OCI-LY3 (cell line): ENCODE results near the gene KLF3.

Experiments
- H2AFZ ChIP-seq: fragments of 200-600, 300-600 bp; shearing (Covaris generic); 2 replicates; pipeline ENCODE4 v1.6.0; 2014; ENCODE audit warnings: antibody characterized with exemption, low read depth, low read length
- H3K27ac ChIP-seq: fragments of 200-600, 300-600 bp; sonication (generic); 2 replicates; pipeline ENCODE4 v1.5.1; 2014; ENCODE audit warnings: mild to moderate bottlenecking, low read length, moderate library complexity, mixed read lengths
- H3K27me3 ChIP-seq: fragments of 200-600, 300-600 bp; sonication (generic); 2 replicates; pipeline ENCODE4 v1.6.1; 2014; ENCODE audit warnings: low read depth, low read length, mixed read lengths
- H3K36me3 ChIP-seq: fragments of 200-600, 300-600 bp; sonication (generic); replicated peaks from 2 replicates; pipeline ENCODE3; 2014; ENCODE audit warnings: low read depth, low read length, mixed read lengths
- H3K4me1 ChIP-seq: fragments of 300-600, 200-600 bp; sonication (generic); 2 replicates; pipeline ENCODE4 v1.6.1; 2014; ENCODE audit warnings: low read length, mixed read lengths
- H3K4me2 ChIP-seq: fragments of 200-600, 300-600 bp; sonication (generic); 2 replicates; pipeline ENCODE4 v1.6.1; 2014; ENCODE audit warnings: low read length, mixed read lengths
- H3K4me3 ChIP-seq: fragments of 300-600, 200-600 bp; sonication (generic); 2 replicates; pipeline ENCODE4 v1.5.1; 2014; ENCODE audit warnings: antibody characterized with exemption, mild to moderate bottlenecking, low read length, moderate library complexity
- H3K79me2 ChIP-seq: fragments of 300-600, 200-600 bp; shearing (Covaris generic); 2 replicates; pipeline ENCODE4 v1.6.1; 2014; ENCODE audit warnings: mild to moderate bottlenecking, low read length, mixed read lengths
- H3K9ac ChIP-seq: fragments of 300-600, 200-600 bp; shearing (Covaris generic); 2 replicates; pipeline ENCODE4 v1.6.0; 2014; ENCODE audit warnings: mild to moderate bottlenecking, low read length, moderate library complexity
- H3K9me3 ChIP-seq: fragments of 200-600, 300-600 bp; shearing (Covaris generic); 2 replicates; pipeline ENCODE4 v1.6.1; 2014; ENCODE audit warnings: low read length, mixed read lengths; ENCODE audit not compliant: insufficient read depth
- H4K20me1 ChIP-seq: fragments of 200-600, 300-600 bp; sonication (generic); 2 replicates; pipeline ENCODE4 v1.6.1; 2016; ENCODE audit warnings: low read length, mixed read lengths; ENCODE audit not compliant: insufficient read depth
- EZH2phosphoT487 ChIP-seq: fragments of 200-600 bp; shearing (Covaris generic); IDR thresholded peaks from 2 replicates; pipeline ENCODE4 v1.6.1; 2018; ENCODE audit warnings: antibody characterized with exemption, mixed run types, low read depth
- TF ChIP-seq, protein P1 (sequence below): fragments of 200-600, 300-600 bp; sonication (generic); IDR thresholded peaks from 2 replicates; pipeline ENCODE4 v1.5.1; 2014; ENCODE audit warnings: antibody characterized with exemption, low read length, low read depth

KLF3 gene

DNA sequence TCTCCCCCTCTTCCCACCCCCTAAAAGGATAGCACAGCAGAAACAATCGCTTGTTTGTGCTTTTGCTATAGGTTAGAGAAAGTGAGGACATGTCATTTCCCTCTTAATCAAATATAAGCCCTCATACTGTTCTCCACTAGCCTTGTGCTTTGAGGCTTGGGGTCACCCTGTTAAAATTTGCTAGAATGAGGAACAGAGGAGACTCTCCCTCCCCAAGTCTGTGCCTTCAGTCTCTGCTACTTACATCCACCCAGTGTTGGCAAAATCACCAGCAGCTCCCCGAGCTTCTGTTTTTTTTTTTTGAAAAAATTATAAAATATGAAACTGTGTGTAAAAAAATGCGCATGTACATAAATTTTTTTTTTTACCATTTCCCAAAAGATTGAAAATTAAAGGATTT is 19.3 kb downstream of the KLF3 start:
- Histone ChIP-seq H3K9ac (no peak overlapping the region), H3K27ac (no peak overlapping the region), H3K4me3 (no peak overlapping the region), H3K36me3 (no peaks in the 10 kb centered on the region), H4K20me1 (no peaks in the 10 kb centered on the region), H2AFZ (no peak overlapping the region), H3K9me3 (no peaks in the 10 kb centered on the region), H3K79me2 (no peaks in the 10 kb centered on the region), H3K4me1 (no peaks in the 10 kb centered on the region), H3K4me2 (no peak overlapping the region), H3K27me3 (peaks cover 24% of the 10 kb centered on the region)
- no peak for TF ChIP-seq EZH2phosphoT487
- TF ChIP-seq, protein P1, sequence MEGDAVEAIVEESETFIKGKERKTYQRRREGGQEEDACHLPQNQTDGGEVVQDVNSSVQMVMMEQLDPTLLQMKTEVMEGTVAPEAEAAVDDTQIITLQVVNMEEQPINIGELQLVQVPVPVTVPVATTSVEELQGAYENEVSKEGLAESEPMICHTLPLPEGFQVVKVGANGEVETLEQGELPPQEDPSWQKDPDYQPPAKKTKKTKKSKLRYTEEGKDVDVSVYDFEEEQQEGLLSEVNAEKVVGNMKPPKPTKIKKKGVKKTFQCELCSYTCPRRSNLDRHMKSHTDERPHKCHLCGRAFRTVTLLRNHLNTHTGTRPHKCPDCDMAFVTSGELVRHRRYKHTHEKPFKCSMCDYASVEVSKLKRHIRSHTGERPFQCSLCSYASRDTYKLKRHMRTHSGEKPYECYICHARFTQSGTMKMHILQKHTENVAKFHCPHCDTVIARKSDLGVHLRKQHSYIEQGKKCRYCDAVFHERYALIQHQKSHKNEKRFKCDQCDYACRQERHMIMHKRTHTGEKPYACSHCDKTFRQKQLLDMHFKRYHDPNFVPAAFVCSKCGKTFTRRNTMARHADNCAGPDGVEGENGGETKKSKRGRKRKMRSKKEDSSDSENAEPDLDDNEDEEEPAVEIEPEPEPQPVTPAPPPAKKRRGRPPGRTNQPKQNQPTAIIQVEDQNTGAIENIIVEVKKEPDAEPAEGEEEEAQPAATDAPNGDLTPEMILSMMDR: no peak

DNA sequence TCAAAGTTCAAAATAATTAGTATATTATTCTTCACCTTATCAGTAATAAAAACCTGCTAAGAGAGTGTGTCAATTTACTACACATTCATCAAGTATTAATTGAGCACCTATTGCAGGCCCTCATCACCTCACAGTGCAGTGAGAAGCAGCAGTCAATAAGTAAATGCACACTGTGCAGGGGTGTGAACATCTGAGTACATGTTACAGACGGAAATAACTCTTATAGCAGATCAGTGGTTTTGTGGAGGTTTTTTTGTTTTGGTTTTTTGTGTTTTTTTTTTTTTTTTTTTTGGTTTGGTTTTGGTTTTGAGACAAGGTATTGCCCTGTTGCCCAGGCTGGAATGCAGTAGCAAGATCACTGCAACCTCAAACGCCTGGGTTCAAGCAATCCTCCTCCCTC is 20.3 kb downstream of the KLF3 start:
- H3K27ac ChIP-seq: no peak overlapping the region
- no peaks in the 10 kb centered on the region for H4K20me1 ChIP-seq
- H3K4me2 ChIP-seq: no peak overlapping the region
- H3K9me3 ChIP-seq: no peaks in the 10 kb centered on the region
- peaks cover 14% of the 10 kb centered on the region for H3K27me3 ChIP-seq
- TF ChIP-seq EZH2phosphoT487: no peak
- TF ChIP-seq, protein P1: no peak
- no peaks in the 10 kb centered on the region for H3K4me1 ChIP-seq
- no peaks in the 10 kb centered on the region for H3K36me3 ChIP-seq
- H3K79me2 ChIP-seq: no peaks in the 10 kb centered on the region
- no peak overlapping the region for H3K4me3 ChIP-seq
- no peak overlapping the region for H2AFZ ChIP-seq
- no peak overlapping the region for H3K9ac ChIP-seq

DNA sequence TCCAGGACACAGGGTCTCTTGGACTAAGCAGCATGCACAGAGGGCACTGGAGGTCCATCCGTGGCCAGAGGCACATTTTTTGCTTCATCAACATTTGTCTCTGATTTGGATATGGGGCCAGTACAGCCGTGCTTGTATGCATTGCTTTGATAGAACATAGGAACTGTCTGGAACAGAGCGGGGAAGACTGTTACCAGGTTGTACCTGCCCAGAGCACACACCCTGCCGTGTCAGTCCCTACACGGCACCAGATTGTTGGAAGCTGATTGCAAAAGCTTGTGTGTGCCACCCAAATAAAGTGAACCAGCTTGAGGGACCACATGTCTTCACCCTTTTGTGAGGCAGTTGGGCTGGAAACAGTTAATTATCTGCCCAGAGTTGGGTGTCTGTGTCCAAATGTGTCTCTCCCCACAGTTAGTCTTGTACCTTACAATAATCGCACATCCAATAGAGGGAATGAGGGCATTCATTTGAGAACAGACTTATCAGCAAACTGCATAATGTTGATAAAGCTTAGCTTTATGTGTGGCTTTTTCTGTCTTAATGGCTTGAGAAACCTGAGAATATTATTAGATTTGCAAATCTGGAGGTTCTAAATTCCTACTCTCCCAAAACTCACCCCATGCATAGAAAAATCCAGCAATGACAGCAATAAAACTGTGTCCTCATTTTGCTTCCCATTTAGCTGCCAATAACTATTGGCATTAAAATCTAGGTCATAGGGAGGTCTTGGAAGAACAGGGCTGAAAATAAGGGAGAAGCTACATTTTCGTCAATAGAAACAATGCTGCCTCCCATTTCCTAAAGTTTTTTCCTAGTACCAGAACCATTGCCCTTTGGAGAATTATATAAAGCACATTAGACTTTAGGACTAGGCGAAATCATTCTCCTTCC is 21.2 kb downstream of the KLF3 start:
- Histone ChIP-seq H4K20me1 (no peaks in the 10 kb centered on the region), H3K27ac (no peak overlapping the region), H3K4me2 (no peak overlapping the region), H2AFZ (no peak overlapping the region), H3K9me3 (no peaks in the 10 kb centered on the region), H3K79me2 (no peaks in the 10 kb centered on the region), H3K36me3 (no peaks in the 10 kb centered on the region), H3K4me1 (no peaks in the 10 kb centered on the region), H3K4me3 (no peak overlapping the region), H3K9ac (no peak overlapping the region), H3K27me3 (peaks cover 13% of the 10 kb centered on the region)
- TF ChIP-seq EZH2phosphoT487: no peak
- TF ChIP-seq, protein P1: no peak

DNA sequence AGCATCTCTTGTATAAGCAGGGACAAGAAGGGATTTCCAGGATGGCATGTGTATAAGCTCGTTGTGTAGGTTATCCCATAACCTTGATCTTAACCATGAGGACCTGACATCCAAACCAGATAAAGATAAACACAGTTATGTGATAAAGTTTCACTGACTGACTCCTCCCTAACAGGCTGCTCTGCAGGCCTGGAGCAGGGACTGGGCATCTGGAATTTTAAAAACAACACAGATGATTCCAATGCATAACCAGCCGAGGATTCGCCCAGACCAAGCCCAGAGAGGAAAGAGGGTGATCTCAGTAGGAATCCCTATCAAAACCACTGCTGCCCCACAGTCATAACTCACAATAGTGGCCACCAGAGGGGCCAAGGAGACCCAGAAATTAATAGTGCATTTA is 22.7 kb downstream of the KLF3 start:
- H4K20me1 ChIP-seq: no peaks in the 10 kb centered on the region
- no peak overlapping the region for H2AFZ ChIP-seq
- no peak overlapping the region for H3K27ac ChIP-seq
- H3K9me3 ChIP-seq: no peaks in the 10 kb centered on the region
- H3K79me2 ChIP-seq: no peaks in the 10 kb centered on the region
- no peaks in the 10 kb centered on the region for H3K36me3 ChIP-seq
- H3K27me3 ChIP-seq: peaks cover 16% of the 10 kb centered on the region
- TF ChIP-seq, protein P1: no peak
- no peak for TF ChIP-seq EZH2phosphoT487
- no peak overlapping the region for H3K4me2 ChIP-seq
- H3K9ac ChIP-seq: no peak overlapping the region
- no peaks in the 10 kb centered on the region for H3K4me1 ChIP-seq
- H3K4me3 ChIP-seq: no peak overlapping the region
